ENCODE results near the gene CCDC102B.
A peak's percentile ranks its signal among the peaks of the same experiment; 100 is the strongest.

CCDC102B gene

DNA sequence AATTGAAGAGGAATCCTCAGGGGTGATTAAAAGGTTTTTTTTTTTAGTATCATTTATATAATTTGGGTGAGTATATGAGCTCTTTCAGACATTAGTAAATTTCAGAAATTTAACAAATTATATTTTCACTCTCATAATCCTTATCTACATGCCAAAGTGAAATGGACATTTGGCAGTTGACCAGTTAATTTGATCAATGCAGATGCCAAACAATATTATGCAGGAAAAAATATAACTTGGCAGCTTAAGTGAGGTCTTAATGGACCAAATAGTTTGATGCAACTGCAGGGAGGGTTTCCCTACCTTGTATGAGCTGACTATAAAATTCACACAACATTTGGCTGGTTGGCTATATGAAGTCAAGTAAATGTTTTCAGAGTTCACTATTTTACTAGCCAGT, 185.2 kb downstream of the CCDC102B start:
- TF ChIP-seq, protein P1, sequence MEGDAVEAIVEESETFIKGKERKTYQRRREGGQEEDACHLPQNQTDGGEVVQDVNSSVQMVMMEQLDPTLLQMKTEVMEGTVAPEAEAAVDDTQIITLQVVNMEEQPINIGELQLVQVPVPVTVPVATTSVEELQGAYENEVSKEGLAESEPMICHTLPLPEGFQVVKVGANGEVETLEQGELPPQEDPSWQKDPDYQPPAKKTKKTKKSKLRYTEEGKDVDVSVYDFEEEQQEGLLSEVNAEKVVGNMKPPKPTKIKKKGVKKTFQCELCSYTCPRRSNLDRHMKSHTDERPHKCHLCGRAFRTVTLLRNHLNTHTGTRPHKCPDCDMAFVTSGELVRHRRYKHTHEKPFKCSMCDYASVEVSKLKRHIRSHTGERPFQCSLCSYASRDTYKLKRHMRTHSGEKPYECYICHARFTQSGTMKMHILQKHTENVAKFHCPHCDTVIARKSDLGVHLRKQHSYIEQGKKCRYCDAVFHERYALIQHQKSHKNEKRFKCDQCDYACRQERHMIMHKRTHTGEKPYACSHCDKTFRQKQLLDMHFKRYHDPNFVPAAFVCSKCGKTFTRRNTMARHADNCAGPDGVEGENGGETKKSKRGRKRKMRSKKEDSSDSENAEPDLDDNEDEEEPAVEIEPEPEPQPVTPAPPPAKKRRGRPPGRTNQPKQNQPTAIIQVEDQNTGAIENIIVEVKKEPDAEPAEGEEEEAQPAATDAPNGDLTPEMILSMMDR (conservative IDR thresholded peaks at IDR 0.05; ENCODE audit: low read depth, low read length), result no peak
- no peak overlapping the region for H3K4me3 ChIP-seq (ENCODE audit: low read depth, low read length)

DNA sequence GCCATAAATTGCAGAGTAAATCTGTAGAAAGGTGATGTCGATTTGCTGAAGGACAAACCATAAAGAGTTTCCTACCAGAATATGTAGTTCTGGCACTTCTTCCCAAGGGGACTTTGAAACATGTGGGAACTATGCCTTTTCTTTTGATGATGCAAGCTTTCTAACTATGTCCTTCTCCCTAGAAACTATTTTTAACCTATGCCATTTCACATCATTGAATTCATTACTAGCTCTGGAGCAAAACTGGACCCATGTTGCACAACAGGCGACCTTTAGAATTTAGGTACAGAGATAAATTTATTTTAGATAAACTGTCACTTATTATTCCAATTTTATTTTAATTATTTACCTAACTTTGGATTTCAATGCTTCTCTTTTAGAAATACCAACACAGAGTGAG, 186.5 kb downstream of the CCDC102B start:
- peak; percentile 30 for DNase-seq (ENCODE audit: low read depth)
- TF ChIP-seq, protein P1 (conservative IDR thresholded peaks at IDR 0.05; ENCODE audit: low read depth, low read length), result no peak
- H3K4me3 ChIP-seq (ENCODE audit: low read depth, low read length), result no peak overlapping the region

More for the DNA sequence above, 185.2 kb downstream of the CCDC102B start:
- no peak for DNase-seq (ENCODE audit: low read depth)

DNA sequence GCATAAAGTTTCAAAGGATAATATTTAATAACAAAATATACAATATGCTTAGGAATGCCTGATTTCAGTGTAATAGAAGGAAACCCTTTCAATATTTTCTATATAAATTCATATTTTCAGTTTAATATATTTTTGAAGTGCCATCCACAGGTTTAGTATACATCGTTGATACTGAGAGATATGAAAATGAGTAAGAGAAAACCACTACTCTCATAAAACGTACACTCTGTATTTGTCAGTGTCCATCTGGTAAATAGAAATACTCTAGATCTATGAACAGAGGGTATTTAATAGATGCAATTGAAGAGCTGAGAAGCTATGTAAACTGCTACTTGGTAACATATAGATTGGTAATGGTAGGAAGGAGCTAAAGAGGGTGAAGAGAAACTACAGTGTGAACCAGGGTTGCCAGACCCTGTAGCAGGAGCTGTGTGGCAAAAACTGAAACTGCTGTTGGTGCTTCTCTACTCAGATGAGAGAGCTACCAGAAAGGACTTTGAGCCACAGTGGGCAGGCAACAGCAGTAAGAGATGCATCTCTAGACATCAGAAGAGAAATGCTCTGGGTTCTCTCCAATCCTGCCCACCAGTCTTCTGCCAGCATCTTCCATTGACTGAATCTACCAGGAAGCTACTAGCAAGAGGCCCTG, 187.4 kb downstream of the CCDC102B start:
- no peak for DNase-seq (ENCODE audit: low read depth)
- no peak overlapping the region for H3K4me3 ChIP-seq (ENCODE audit: low read depth, low read length)
- TF ChIP-seq, protein P1 (conservative IDR thresholded peaks at IDR 0.05; ENCODE audit: low read depth, low read length), result no peak

DNA sequence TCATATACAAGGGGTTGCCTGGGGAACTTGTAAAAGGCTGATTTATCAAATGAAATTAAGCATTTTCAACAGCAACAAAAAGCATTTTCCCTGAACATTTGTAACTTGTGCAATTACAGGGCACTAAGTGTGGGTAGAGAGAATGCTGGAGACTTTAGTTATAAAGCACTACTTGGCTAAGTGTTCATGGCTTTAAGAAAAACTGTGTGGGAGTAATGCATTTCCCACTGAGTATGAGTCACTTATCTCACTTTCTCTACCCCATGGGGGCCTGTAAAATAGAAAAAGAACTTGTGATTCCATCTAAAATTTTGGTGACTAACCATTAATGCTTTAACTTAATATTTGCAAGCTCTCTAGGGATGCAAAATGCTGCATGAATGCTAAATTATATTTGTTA, 193.4 kb downstream of the CCDC102B start:
- TF ChIP-seq, protein P1 (conservative IDR thresholded peaks at IDR 0.05; ENCODE audit: low read depth, low read length), result no peak
- no peak overlapping the region for H3K4me3 ChIP-seq (ENCODE audit: low read depth, low read length)
- DNase-seq (ENCODE audit: low read depth), result peak; percentile 84

DNA sequence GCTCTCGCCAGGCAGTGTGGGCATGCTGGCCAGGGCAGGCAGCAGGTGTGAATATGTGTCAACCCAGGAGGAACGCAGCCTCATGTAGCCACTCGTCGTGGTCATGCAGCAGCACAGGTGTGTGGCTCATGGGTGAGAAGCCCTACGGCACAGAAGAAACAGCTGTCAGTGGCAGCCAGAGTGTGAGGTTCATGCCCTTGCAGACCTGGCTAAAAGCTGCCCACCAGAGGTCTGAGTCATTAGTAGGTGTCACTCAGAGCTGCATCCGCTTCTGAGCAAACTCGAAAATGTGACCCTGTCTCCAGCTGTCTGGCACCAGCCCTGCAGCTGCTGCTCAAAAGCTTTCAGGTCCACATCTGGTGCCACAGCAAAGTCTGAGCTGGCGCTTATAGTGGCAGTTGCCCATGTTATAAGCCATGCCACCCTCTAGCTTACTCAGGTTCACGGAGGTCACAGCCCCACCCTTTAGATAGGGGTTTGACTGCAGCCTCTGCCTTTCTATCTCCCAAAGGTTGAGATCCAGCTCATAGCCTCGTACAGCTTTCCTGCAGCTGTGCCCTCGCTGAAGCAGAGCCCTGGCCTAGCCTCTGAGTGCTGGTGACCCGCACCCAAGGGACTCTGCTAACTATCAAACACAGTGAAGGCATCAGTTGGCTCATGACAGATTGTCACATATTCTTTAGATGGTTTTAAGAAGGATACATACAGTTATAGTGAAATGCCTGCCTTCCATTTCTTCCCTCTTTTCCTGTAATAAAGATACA, 195.0 kb downstream of the CCDC102B start:
- TF ChIP-seq, protein P1 (conservative IDR thresholded peaks at IDR 0.05; ENCODE audit: low read depth, low read length), result no peak
- H3K4me3 ChIP-seq (ENCODE audit: low read depth, low read length), result no peak overlapping the region
- no peak for DNase-seq (ENCODE audit: low read depth)

DNA sequence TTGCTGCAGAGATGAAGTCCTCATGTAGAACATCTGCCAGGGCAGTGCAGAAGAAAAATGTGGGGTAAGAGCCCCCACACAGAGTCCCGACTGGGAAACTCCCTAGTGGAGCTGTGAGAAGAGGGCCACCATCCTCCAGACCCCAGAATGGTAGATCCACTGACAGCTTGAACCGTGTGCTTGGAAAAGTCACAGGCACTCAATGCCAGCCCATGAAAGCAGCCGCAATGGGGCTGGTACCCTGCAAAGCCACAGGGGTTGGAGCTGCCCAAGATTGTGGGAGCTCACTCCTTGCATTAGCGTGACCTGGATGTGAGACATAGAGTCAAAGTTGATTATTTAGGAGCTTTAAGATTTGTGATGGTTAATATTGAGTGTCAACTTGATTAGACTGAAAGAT, 197.8 kb downstream of the CCDC102B start:
- no peak for DNase-seq (ENCODE audit: low read depth)
- no peak overlapping the region for H3K4me3 ChIP-seq (ENCODE audit: low read depth, low read length)
- TF ChIP-seq, protein P1 (conservative IDR thresholded peaks at IDR 0.05; ENCODE audit: low read depth, low read length), result no peak

All from choroid plexus epithelial cell (primary cell).